GM18868 (cell line): ENCODE data around the gene ZBTB46.
A peak's percentile ranks its signal among the peaks of the same experiment; 100 is the strongest.
"Not testable (repeated sequence)": the region's sequence is repeated elsewhere in the genome, so short reads cannot be mapped to it uniquely, and the experiment has no call there.

Experiments used
- ATAC-seq: cut with Tn5 transposase; IDR thresholded peaks from one replicate; pipeline ENCODE4 v1.9.1; 2021; ENCODE audit warnings: mild to moderate bottlenecking, moderate library complexity; ENCODE audit not compliant: unreplicated experiment

The ZBTB46 gene, protein sequence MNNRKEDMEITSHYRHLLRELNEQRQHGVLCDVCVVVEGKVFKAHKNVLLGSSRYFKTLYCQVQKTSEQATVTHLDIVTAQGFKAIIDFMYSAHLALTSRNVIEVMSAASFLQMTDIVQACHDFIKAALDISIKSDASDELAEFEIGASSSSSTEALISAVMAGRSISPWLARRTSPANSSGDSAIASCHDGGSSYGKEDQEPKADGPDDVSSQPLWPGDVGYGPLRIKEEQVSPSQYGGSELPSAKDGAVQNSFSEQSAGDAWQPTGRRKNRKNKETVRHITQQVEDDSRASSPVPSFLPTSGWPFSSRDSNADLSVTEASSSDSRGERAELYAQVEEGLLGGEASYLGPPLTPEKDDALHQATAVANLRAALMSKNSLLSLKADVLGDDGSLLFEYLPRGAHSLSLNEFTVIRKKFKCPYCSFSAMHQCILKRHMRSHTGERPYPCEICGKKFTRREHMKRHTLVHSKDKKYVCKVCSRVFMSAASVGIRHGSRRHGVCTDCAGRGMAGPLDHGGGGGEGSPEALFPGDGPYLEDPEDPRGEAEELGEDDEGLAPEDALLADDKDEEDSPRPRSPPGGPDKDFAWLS

DNA sequence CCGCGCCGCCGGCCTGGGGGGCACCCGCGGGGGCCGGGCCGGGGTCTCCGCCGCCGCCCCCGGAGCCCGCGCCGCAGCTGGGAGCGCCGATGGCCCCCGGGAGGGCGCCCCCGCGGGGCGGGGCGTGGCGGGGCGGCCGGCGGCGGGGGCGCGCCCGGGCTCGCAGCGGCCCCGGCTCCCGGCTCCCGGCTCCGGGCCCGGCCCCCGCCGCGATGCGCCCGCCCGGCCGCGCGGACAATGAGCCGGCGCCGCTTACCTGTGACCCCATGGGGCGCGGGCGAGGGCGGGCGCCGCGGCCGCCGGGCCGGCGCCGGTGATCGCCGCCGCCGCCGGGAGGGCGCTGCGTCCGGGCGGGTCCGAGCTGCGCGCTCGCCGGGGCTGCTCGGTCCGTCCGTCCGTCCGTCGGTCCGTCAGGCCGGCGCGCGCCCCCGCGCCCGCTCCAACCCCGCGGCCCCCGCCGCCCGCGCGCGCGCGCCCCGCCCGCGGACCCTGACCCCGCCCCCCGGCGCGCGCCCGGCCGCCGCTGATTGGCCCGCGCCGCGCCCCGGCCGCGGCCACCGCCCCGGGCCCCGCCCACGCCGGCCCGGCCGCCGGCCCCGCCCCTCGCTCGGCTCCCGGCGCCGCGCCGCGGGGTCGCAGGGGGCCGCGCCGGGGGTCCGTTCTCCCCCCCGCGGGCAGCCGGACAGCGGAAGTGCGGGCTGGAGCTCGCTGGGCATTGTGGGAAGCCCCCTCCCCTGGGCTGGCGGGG, at the start of gene ZBTB46:
TSS of gene ZBTB46 (minus strand) at position 424 of the 748 bp plus-strand sequence. CDS start 40,507 bp downstream, outside the sequence.
- peak; percentile 57 for ATAC-seq

DNA sequence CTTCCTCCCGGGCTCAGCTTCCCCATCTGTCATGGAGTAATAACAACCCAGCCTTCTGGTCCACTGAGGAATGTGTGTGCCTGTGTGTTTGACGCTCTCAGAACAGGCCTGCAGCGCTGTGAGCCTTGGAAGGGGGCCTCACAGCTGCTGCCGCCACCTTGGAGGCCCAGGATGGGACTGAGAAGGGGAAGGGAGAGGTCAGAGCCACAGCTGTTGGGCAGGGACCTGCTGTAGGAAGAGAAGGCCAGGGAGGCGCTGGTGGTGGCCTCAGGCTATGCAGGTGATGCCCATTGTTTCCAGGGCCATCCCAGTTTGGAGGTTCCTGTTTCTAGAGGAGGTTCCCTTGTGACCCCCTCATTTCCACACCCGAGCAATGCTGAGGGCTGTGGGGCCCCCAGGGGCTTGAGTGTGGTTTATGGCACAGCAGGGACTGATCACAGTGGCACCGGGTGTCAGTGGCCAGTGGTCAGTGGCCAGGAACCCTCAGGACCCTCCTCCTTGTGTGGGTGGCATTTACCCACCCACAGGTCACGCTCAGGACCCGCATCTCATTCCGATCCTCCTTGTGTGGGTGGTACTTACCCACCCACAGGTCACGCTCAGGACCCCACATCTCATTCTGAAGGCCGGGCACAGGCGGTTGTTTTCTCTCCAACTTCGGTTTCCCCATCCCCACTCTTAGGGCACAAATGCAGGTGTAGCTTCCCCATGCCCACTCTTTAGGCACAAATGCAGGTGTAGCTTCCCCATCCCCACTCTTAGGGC, 48.0 kb upstream of the ZBTB46 start:
- no peak for ATAC-seq

DNA sequence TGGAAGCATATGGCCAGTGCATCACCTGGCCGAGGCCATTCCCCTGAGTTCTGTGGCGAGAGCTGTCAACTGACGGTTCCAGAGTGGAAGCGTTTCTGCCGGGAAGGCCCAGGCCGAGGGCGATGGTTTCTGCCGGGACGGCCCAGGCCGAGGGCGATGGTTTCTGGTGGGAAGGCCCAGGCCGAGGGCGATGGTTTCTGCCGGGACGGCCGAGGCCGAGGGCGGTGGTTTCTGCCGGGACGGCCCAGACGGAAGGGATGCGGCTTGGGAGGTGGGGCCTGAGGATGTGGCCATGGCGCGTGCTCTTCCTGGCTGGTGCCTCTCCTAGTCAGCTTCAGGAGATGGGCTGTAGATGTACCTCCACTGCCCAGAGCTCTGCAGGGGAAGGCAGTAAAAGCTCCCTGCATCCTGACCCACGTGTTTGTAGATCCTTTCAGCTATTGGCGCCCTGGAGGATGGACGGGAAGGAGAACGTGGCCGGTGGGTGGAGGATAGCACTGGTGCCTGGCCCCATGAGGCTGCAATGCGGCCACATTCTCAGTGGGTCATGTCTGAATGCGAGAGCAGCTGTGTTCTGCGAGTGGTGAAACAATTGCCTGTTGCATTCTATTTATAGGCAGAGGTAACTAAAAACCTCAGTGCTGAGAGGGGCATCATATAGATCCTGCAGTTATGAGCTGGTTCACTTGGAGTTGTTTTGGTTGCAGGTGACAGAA, 46.8 kb upstream of the ZBTB46 start:
- ATAC-seq = no peak

DNA sequence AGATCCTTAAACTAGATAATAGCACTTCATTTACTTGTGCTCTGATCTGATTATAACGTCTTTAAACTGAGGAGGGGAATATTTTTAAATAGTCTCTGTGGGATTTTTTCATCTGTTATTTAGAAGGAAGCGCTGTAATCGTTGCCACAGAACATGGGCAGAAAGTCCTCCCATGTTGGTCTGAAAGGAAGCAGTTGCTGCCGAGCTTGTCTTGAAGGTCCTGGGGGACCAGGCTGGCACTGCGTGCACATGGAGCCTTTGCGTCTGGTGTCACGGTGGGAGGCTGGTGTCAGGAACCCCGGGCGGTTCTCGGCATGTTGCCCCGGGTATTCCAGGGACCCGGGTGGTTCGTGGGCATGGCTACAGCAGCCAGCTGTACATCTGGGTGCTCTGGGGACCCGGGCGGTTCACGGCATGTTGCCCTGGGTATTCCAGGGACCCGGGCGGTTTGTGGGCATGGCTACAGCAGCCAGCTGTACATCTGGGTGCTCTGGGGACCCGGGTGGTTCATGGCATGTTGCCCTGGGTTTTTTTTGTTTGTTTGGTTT, 45.5 kb upstream of the ZBTB46 start:
- no peak for ATAC-seq

DNA sequence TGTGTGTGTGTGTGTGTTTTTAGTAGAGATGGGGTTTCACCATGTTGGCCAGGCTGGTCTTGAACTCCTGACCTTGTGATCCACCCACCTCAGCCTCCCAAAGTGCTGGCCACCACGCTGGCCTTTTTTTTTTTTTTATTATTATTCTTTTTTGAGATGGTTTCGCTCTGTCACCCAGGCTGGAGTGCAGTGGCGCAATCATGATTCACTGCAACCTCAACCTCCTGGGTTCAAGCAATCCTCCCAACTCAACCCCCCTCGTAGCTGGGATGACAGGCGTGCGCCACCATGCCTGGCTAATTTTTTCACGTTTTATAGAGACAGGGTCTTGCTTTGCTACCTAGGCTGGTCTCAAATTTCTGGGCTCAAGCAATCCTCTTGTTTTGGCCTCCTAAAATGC, 43.2 kb upstream of the ZBTB46 start:
- ATAC-seq = not testable (repeated sequence)

DNA sequence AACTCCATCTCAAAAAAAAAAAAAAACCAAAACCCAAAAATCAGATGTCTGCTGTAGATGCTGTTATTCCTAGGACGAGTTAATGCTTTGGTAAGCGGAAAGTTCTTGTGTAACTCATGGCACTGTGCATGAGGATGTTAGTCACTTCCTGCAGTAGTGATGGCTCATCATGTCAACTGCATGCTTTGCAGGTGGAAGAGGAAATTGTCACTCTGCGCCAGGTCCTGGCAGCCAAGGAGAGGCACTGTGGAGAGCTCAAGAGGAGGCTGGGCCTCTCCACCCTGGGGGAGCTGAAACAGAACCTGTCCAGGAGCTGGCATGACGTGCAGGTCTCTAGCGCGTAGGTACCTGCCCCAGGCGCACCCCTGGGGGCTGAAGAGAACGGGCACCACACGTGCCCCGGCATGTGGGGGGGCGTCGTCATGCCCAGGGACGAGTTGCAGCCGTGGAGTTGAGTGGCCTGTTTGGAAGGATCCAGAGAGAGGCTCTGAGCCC, 42.5 kb upstream of the ZBTB46 start:
- no peak for ATAC-seq

DNA sequence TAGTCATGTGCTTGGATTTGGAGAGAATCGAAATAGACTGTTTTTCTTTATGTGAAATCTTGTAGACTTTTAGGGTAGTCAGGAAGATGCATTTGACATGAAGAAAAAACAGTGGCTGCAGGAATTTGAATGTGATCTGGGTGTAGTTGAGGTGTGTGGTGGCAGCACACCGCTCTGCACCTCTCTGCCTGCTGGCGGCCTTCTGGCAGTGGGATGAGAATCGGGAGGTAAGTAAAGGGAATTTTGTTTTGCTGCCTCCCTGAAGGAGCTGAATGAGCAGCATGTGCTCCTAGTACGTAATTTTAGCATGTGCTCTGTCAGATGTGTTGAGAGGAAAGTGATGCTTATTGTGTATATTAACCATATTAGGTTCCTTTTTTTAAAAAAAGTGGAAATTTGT, 37.2 kb upstream of the ZBTB46 start:
- ATAC-seq = no peak

DNA sequence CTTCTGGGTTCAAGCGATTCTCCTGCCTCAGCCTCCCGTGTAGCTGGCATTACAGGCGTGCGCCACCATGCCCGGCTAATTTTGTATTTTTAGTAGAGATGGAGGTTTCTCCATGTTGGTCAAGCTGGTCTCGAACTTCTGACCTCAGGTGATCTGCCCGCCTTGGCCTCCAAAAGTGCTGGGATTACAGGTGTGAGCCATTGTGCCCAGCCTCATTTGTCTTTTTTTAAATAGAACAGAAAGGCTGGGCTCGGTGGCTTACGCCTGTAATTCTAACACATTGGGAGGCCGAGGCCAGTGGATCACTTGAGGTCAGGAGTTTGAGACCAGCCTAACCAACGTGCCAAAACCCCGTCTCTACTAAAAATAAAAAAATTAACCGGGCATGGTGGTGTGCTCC, 36.0 kb upstream of the ZBTB46 start:
- ATAC-seq = not testable (repeated sequence)

DNA sequence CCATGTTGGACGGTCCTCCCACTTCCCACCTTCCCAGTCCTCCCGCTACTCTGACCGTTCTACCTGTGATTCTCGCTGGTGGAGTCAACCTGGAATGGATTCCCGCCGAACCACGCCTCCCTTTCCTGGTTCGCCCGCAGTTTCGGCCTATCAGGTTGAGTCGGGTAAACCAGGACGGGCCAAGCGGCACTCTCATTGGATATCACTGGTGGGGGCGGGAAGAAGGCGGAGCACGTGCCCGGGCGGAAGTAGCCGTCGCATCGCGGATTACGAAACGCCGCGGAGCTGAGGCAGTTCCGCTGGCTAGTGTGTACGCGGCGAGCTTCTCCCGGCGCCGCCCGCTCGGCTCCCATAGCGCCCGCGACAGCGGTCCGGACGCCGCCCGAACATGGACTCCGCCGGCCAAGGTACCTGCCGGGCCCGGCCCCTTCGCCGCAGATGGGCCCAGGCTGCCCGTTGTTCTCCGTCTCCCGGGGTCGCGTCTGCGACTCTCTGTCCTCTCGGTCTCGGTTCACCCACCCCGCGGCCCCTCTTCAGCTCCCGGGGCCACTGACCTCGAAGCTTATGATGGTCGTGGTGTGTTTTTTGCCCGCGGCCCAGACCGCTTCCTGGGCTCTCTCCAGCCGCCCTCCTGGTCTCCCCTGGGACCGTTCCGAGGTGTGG, 34.0 kb upstream of the ZBTB46 start, which contains the start of gene TPD52L2:
TSS of gene TPD52L2 (plus strand) at position 293 of the 663 bp plus-strand sequence. CDS start at position 389, 96 bp downstream.
- peak; percentile 78 for ATAC-seq

DNA sequence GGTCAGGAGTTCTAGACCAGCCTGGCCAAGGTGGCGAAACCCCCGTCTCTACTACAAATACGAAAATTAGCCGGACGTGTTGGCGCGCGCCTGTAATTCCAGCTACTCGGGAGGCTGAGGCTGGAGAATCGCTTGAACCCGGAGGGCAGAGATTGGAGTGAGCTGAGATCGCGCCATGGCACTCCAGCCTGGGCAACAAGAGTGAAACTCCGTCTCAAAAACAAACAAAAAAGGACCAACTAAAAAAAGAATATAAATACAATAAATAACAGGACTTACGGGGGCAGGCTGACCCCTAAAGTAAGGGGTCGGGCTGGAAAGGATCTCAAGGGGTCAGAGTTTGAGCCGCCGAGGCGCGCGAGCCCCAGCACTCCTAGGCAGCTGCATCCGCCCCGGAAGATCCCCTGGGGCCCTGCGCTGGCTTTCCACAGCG, 33.5 kb upstream of the ZBTB46 start:
- ATAC-seq = no peak

DNA sequence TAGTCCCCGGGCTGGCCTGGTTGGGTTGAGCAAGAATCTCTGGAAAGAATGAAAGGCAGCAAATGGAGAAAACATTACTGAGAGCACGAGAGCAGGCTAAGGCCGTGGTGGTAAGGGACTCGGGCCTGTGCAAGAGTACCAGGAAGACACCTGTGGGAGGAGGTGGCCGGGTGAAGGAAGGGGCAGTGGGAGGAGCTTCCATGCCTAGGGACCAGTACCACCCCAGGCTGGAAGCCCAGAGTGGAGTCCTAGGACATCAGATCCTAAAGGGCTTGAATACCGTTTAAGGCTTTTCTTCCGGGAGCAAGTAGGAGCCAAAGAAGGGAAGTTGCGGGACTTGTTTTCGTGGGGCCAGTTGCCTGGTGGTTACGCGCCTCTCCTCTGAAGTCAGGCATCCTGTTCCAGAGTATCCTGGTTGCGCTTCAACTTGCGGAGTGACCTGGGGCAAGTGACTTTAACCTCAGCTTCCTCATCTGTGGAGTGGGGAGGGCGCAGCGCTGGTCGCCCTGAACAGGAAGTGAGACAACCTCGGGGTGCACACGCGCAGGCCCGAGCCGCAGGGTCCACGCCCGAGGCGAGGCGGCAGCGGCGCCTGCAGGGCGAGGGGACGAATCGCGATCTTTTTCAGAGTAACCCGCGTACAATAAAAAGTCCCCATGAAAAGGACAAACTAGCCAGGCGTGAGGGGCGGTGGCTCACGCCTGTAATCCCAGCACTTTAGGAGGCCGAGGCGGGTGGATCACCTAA, 32.9 kb upstream of the ZBTB46 start:
- peak; percentile 69 for ATAC-seq

DNA sequence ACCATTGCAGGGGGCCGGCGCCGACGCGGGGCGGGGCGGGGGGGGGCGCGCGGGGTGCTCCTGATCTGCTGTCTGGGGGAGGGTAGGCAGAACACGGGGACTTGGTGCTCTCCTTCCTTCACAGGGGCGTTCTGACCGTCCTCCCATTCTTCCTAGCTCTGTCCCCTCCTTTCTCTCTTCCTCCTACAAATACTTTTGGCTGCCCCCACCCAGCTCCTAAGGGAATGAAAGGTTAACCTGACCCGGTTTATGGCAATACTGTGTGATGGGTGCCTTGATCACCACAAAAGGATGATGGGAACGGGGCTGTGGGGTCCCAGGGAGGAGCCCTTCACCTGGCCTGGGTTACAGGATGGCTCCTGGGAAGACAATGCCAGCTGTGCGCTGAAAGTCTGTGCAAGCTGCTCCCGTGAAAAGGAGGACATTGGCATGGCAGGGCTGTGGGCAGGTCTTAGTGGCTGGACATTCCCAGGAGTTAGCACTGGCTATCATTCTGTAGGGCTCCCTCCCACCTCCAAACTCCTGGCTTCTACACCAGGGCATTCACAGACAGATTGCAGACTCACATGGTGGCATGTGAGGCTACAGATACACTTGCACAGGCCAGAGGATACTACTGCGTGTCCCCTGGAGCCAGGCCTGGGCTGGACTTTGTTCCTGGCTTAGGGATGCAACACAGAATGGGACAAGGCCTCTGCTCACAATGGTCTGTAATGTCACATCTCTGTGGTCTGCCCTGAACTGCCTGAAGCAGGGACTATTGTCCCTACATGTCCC, 32.1 kb upstream of the ZBTB46 start:
- no peak for ATAC-seq

DNA sequence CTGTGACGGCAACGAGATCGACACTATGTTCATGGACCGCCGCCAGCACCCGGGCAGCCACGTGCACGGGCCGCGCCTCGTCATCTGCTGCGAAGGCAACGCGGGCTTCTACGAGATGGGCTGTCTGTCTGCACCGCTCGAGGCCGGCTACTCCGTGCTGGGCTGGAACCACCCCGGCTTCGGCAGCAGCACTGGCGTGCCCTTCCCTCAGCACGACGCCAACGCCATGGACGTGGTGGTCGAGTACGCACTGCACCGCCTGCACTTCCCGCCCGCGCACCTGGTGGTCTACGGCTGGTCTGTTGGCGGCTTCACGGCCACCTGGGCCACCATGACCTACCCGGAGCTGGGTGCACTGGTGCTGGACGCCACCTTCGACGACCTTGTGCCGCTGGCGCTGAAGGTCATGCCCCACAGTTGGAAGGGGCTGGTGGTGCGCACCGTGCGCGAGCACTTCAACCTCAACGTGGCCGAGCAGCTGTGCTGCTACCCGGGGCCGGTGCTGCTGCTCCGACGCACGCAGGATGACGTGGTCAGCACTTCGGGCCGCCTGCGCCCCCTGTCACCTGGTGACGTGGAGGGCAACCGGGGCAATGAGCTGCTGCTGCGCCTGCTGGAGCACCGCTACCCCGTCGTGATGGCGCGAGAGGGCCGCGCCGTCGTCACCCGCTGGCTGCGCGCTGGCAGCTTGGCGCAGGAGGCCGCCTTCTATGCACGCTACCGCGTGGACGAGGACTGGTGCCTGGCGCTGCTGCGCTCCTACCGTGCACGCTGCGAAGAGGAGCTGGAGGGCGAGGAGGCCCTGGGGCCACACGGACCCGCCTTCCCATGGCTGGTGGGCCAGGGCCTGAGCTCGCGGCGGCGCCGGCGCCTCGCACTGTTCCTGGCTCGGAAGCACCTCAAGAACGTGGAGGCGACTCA, 31.2 kb upstream of the ZBTB46 start:
- ATAC-seq = no peak

DNA sequence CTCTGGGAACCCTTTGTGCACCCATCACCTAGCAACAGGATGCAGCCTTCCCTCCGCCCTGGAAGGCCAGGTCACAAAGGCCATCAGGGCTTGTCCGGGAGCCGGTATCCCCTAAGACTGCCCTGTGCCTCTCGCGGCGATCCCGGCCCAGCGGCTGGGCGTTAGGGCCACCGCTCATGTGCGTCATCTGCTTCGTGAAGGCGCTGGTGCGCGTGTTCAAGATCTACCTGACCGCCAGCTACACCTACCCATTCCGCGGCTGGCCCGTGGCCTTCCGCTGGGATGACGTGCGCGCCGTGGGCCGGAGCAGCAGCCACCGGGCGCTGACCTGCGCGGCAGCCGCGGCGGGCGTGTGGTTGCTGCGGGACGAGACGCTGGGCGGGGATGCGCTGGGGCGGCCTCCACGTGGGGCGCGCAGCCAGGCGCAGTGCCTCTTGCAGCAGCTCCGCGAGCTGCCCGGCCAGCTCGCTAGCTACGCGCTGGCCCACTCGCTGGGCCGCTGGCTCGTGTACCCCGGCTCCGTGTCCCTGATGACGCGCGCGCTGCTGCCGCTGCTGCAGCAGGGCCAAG, 30.4 kb upstream of the ZBTB46 start, which contains the start of gene ABHD16B:
TSS of gene ABHD16B (plus strand) at position 134 of the 570 bp plus-strand sequence. CDS start at position 177, 43 bp downstream.
- ATAC-seq = no peak

DNA sequence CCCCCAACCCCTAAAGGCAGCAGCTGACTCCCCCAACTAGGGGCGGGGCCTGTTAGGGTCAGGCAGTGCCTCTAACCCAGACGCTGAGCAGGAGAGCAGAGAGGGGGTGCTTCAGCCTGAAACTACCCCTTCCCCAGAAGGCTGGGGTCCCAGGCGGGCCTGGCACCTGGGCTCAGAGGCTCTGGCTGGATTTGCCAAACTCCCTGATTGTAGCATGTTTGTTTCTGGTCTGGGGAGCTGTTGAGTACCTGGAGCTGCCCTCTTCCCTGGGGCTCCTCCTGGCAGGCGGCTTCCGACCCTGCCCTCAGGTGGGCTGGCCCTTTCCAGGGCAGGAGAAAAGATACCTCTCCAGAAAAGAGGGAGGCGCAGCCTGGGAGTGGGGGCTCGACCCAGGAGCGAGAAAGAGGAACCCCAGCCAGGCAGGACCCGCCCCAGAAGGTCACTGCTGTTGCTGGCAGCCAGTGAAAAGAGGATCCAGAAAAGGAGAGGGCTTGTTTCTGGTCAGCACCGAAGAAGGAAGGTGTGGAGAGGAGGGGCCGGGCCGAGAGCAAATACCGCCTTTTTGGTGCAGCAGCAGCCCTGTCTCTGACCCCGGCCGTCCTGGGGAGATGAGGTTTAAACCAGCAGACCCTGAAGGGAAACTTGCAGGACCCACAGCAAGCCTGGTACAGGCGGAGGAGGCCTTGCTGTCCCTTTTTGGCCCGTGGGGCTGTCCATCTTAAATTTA, 29.4 kb upstream of the ZBTB46 start:
- ATAC-seq = no peak
